Mesendoderm (in vitro differentiated cells): ENCODE data around the gene CGA.
A peak's percentile ranks its signal among the peaks of the same experiment; 100 is the strongest.

Experiments used
- DNase-seq: peaks from one replicate; pipeline ENCODE4 v3.0.0; 2013
- H2AK5ac ChIP-seq: 2 replicates; pipeline ENCODE4 v1.6.1; 2013; ENCODE audit warnings: low read length, inconsistent platforms
- H2BK120ac ChIP-seq: 2 replicates; pipeline ENCODE4 v1.6.1; 2013; ENCODE audit warnings: low read depth, mild to moderate bottlenecking, low read length, moderate library complexity, mixed read lengths
- H2BK15ac ChIP-seq: replicated peaks from 2 replicates; pipeline ENCODE4 v1.6.1; 2013; ENCODE audit warnings: low read depth, mild to moderate bottlenecking, moderate library complexity
- H2BK5ac ChIP-seq: 2 replicates; pipeline ENCODE4 v1.6.1; 2013; ENCODE audit warnings: low read length, inconsistent platforms
- H3K18ac ChIP-seq: 2 replicates; pipeline ENCODE4 v1.6.1; 2013; ENCODE audit warnings: mild to moderate bottlenecking, low read length, mixed read lengths
- H3K23ac ChIP-seq: one replicate; pipeline ENCODE4 v1.6.1; 2013; ENCODE audit warnings: low read length
- H3K27ac ChIP-seq: 2 replicates; pipeline ENCODE4 v1.5.1; 2013; ENCODE audit warnings: low read depth, mild to moderate bottlenecking, inconsistent platforms, low read length, moderate library complexity
- H3K27me3 ChIP-seq: 2 replicates; pipeline ENCODE4 v1.6.1; 2013; ENCODE audit warnings: low read length, control low read depth, mild to moderate bottlenecking, inconsistent platforms; ENCODE audit not compliant: insufficient read depth, poor library complexity
- H3K36me3 ChIP-seq: 2 replicates; pipeline ENCODE4 v1.6.1; 2013; ENCODE audit warnings: low read length, inconsistent platforms; ENCODE audit not compliant: control insufficient read depth, insufficient read depth
- H3K4ac ChIP-seq: one replicate; pipeline ENCODE4 v1.6.1; 2013; ENCODE audit warnings: low read depth, mild to moderate bottlenecking, low read length, moderate library complexity
- H3K4me1 ChIP-seq: 2 replicates; pipeline ENCODE4 v1.6.1; 2013; ENCODE audit warnings: low read depth, low read length, inconsistent platforms; ENCODE audit not compliant: control insufficient read depth
- H3K4me2 ChIP-seq: 2 replicates; pipeline ENCODE4 v1.6.1; 2013; ENCODE audit warnings: low read length
- H3K4me3 ChIP-seq: 2 replicates; pipeline ENCODE4 v1.5.1; 2013; ENCODE audit warnings: mild to moderate bottlenecking, low read length
- H3K56ac ChIP-seq: one replicate; pipeline ENCODE4 v1.6.1; 2013; ENCODE audit warnings: low read length
- H3K79me1 ChIP-seq: 2 replicates; pipeline ENCODE4 v1.6.1; 2013; ENCODE audit warnings: low read length, inconsistent platforms
- H3K79me2 ChIP-seq: 2 replicates; pipeline ENCODE4 v1.6.1; 2013; ENCODE audit warnings: mild to moderate bottlenecking, low read length; ENCODE audit not compliant: control insufficient read depth, insufficient read depth
- H3K9ac ChIP-seq: 2 replicates; pipeline ENCODE4 v1.6.1; 2013; ENCODE audit warnings: low read length, inconsistent platforms
- H4K5ac ChIP-seq: one replicate; pipeline ENCODE4 v1.6.1; 2013; ENCODE audit warnings: low read length
- H4K8ac ChIP-seq: one replicate; pipeline ENCODE4 v1.6.1; 2013; ENCODE audit warnings: low read depth, mild to moderate bottlenecking, control low read depth, low read length, moderate library complexity
- WGBS: extraction: QIAGEN DNeasy Blood & Tissue Kit; methylation state at CpG from one replicate; pipeline ENCODE4 v1.1.7; 2013; ENCODE audit warnings: low lambda C conversion rate, missing lambda C conversion rate; ENCODE audit not compliant: insufficient coverage; ENCODE audit errors: extremely low coverage; 5-methylcytosine and 5-hydroxymethylcytosine counted together

The CGA gene

GRCh38 chr6:87105823-87106222 is 10.9 kb upstream of the CGA start:
- H3K36me3 ChIP-seq: no peaks in the 10 kb centered on the region
- no peak overlapping the region for H2BK15ac ChIP-seq
- no peak overlapping the region for H3K23ac ChIP-seq
- no peaks in the 10 kb centered on the region for H3K27me3 ChIP-seq
- H2AK5ac ChIP-seq: no peak overlapping the region
- no peaks in the 10 kb centered on the region for H3K79me2 ChIP-seq
- DNase-seq: no peak
- H3K79me1 ChIP-seq: no peaks in the 10 kb centered on the region
- no peak overlapping the region for H4K8ac ChIP-seq
- H3K9ac ChIP-seq: no peak overlapping the region
- no peak overlapping the region for H3K4me3 ChIP-seq
- H4K5ac ChIP-seq: no peak overlapping the region
- no peak overlapping the region for H3K56ac ChIP-seq
- no peak overlapping the region for H3K4me2 ChIP-seq
- H3K4me1 ChIP-seq: no peaks in the 10 kb centered on the region
- H3K18ac ChIP-seq: no peak overlapping the region
- no peak overlapping the region for H2BK5ac ChIP-seq
- no peak overlapping the region for H3K4ac ChIP-seq
- H3K27ac ChIP-seq: no peak overlapping the region
- H2BK120ac ChIP-seq: no peak overlapping the region

- H2AK5ac ChIP-seq: no peak overlapping the region
- no peaks in the 10 kb centered on the region for H3K4me1 ChIP-seq
- H2BK120ac ChIP-seq: no peak overlapping the region
- no peak overlapping the region for H3K9ac ChIP-seq
- no peaks in the 10 kb centered on the region for H3K79me2 ChIP-seq
- H3K18ac ChIP-seq: no peak overlapping the region
- no peak overlapping the region for H3K4me3 ChIP-seq
- H3K27me3 ChIP-seq: no peaks in the 10 kb centered on the region
- no peak overlapping the region for H3K56ac ChIP-seq
- DNase-seq: no peak
- no peak overlapping the region for H2BK15ac ChIP-seq
- H4K8ac ChIP-seq: no peak overlapping the region
- H4K5ac ChIP-seq: no peak overlapping the region
- H2BK5ac ChIP-seq: no peak overlapping the region
- no peak overlapping the region for H3K23ac ChIP-seq
- H3K27ac ChIP-seq: no peak overlapping the region
- WGBS: no CpG with 5 or more reads among the region's 4 CpGs
- no peak overlapping the region for H3K4me2 ChIP-seq
- H3K4ac ChIP-seq: no peak overlapping the region
- H3K79me1 ChIP-seq: no peaks in the 10 kb centered on the region
- H3K36me3 ChIP-seq: no peaks in the 10 kb centered on the region
These were observed 9.8 kb upstream of the CGA start for GRCh38 chr6:87104667-87105066.

- Histone ChIP-seq H3K4ac (no peak overlapping the region), H4K8ac (no peak overlapping the region), H2BK120ac (no peak overlapping the region), H3K79me1 (no peaks in the 10 kb centered on the region), H3K36me3 (no peaks in the 10 kb centered on the region), H3K79me2 (no peaks in the 10 kb centered on the region), H2BK15ac (no peak overlapping the region), H2AK5ac (no peak overlapping the region), H3K4me2 (no peak overlapping the region), H3K27me3 (no peaks in the 10 kb centered on the region), H3K9ac (no peak overlapping the region), H3K56ac (no peak overlapping the region), H2BK5ac (no peak overlapping the region), H3K23ac (no peak overlapping the region), H3K18ac (no peak overlapping the region), H3K4me1 (no peaks in the 10 kb centered on the region), H3K27ac (no peak overlapping the region), H4K5ac (no peak overlapping the region), H3K4me3 (no peak overlapping the region)
- WGBS: no CpG with 5 or more reads among the region's 4 CpGs
- DNase-seq: no peak
These were observed 9.2 kb upstream of the CGA start for GRCh38 chr6:87103977-87104601.

- no peak overlapping the region for H2BK15ac ChIP-seq
- H3K27ac ChIP-seq: no peak overlapping the region
- H3K4me2 ChIP-seq: no peak overlapping the region
- no peak overlapping the region for H3K9ac ChIP-seq
- no peak overlapping the region for H3K18ac ChIP-seq
- no peaks in the 10 kb centered on the region for H3K36me3 ChIP-seq
- H3K4me3 ChIP-seq: no peak overlapping the region
- no peak overlapping the region for H2BK5ac ChIP-seq
- H3K4me1 ChIP-seq: no peaks in the 10 kb centered on the region
- H2AK5ac ChIP-seq: no peak overlapping the region
- H3K27me3 ChIP-seq: no peaks in the 10 kb centered on the region
- WGBS: no CpG with 5 or more reads among the region's 1 CpG
- no peak overlapping the region for H3K23ac ChIP-seq
- H3K79me1 ChIP-seq: no peaks in the 10 kb centered on the region
- H4K5ac ChIP-seq: no peak overlapping the region
- peak; percentile 37 for DNase-seq
- no peak overlapping the region for H3K56ac ChIP-seq
- H2BK120ac ChIP-seq: no peak overlapping the region
- H3K79me2 ChIP-seq: no peaks in the 10 kb centered on the region
- H4K8ac ChIP-seq: no peak overlapping the region
- no peak overlapping the region for H3K4ac ChIP-seq
These were observed 7.3 kb upstream of the CGA start for GRCh38 chr6:87102151-87102621.

- H3K79me1 ChIP-seq: no peaks in the 10 kb centered on the region
- WGBS: no CpG with 5 or more reads among the region's 2 CpGs
- no peak overlapping the region for H2BK120ac ChIP-seq
- no peak overlapping the region for H3K4me2 ChIP-seq
- no peak overlapping the region for H3K4me3 ChIP-seq
- no peak overlapping the region for H3K23ac ChIP-seq
- H3K56ac ChIP-seq: no peak overlapping the region
- H3K4me1 ChIP-seq: no peaks in the 10 kb centered on the region
- no peak overlapping the region for H4K8ac ChIP-seq
- H2BK5ac ChIP-seq: no peak overlapping the region
- DNase-seq: no peak
- no peak overlapping the region for H3K9ac ChIP-seq
- no peak overlapping the region for H3K4ac ChIP-seq
- no peak overlapping the region for H3K18ac ChIP-seq
- no peaks in the 10 kb centered on the region for H3K27me3 ChIP-seq
- H2BK15ac ChIP-seq: no peak overlapping the region
- H3K36me3 ChIP-seq: no peaks in the 10 kb centered on the region
- no peak overlapping the region for H2AK5ac ChIP-seq
- no peaks in the 10 kb centered on the region for H3K79me2 ChIP-seq
- no peak overlapping the region for H4K5ac ChIP-seq
- no peak overlapping the region for H3K27ac ChIP-seq
These were observed 6.2 kb upstream of the CGA start for GRCh38 chr6:87101067-87101466.

GRCh38 chr6:87100216-87100615 is 5.3 kb upstream of the CGA start:
- H3K18ac ChIP-seq: no peak overlapping the region
- H4K5ac ChIP-seq: no peak overlapping the region
- H4K8ac ChIP-seq: no peak overlapping the region
- H3K4me1 ChIP-seq: no peaks in the 10 kb centered on the region
- no peak overlapping the region for H3K56ac ChIP-seq
- H2BK15ac ChIP-seq: no peak overlapping the region
- H3K27ac ChIP-seq: no peak overlapping the region
- no peak overlapping the region for H2AK5ac ChIP-seq
- H3K36me3 ChIP-seq: no peaks in the 10 kb centered on the region
- H3K4me2 ChIP-seq: no peak overlapping the region
- no peak overlapping the region for H3K23ac ChIP-seq
- WGBS: no CpG with 5 or more reads among the region's 3 CpGs
- no peaks in the 10 kb centered on the region for H3K27me3 ChIP-seq
- H2BK120ac ChIP-seq: no peak overlapping the region
- no peak overlapping the region for H2BK5ac ChIP-seq
- no peak overlapping the region for H3K4me3 ChIP-seq
- no peak overlapping the region for H3K4ac ChIP-seq
- H3K79me1 ChIP-seq: no peaks in the 10 kb centered on the region
- H3K9ac ChIP-seq: no peak overlapping the region
- DNase-seq: no peak
- no peaks in the 10 kb centered on the region for H3K79me2 ChIP-seq
